K562 (cell line): ENCODE data around the gene KLK10.

Source experiments
- ADNP ChIP-seq: fragments of 200-800 bp; sonication (Bioruptor generic); IDR thresholded peaks from 2 replicates; pipeline ENCODE4 v1.6.1; 2016; ENCODE audit warnings: missing genetic modification characterization, missing compliant biosample characterization
- BRF1 ChIP-seq: IDR thresholded peaks from 3 replicates; pipeline ENCODE4 v1.6.1; 2011; ENCODE audit warnings: borderline replicate concordance, mild to moderate bottlenecking; ENCODE audit not compliant: insufficient read length; ENCODE audit errors: extremely low read depth
- EZH2 ChIP-seq: IDR thresholded peaks from 2 replicates; pipeline ENCODE4 v1.6.1; 2012; ENCODE audit warnings: low read depth, mild to moderate bottlenecking, inconsistent platforms, low read length, borderline replicate concordance
- FOXK2 ChIP-seq, 2 experiments: fragments of 450-650 bp; IDR thresholded peaks in 1 of 2; conservative IDR thresholded peaks in 1 of 2; 2 replicates each; pipeline ENCODE4 v1.6.1; 2016; ENCODE audit warnings: low read depth in 2 of 2, mild to moderate bottlenecking in 1 of 2
- HDGF ChIP-seq: fragments of 450-650 bp; IDR thresholded peaks from 2 replicates; pipeline ENCODE4 v1.6.1; 2016
- JUND ChIP-seq, 2 experiments: IDR thresholded peaks; 2 replicates in 1 of 2; 3 replicates in 1 of 2; pipeline ENCODE4 v1.6.1; 2011; ENCODE audit warnings: borderline replicate concordance in 2 of 2, low read depth in 2 of 2, low read length in 2 of 2, improper control_type of control experiment in 1 of 2, missing biosample characterization in 1 of 2, missing genetic modification characterization in 1 of 2, missing genetic modification reagents in 1 of 2
- MEF2D ChIP-seq: conservative IDR thresholded peaks from 2 replicates; pipeline ENCODE4 v1.6.1; 2016; ENCODE audit warnings: low read depth, missing genetic modification characterization, missing compliant biosample characterization
- MTA1 ChIP-seq: fragments of 450-650 bp; IDR thresholded peaks from 2 replicates; pipeline ENCODE4 v1.6.1; 2017; ENCODE audit warnings: borderline replicate concordance
- NR1H2 ChIP-seq: sonication (generic); formaldehyde crosslinking; IDR thresholded peaks from 2 replicates; pipeline ENCODE4 v1.4.0; 2020; ENCODE audit warnings: mild to moderate bottlenecking, missing genetic modification reagents
- RCOR1 ChIP-seq, 2 experiments: IDR thresholded peaks; 2 replicates each; pipeline ENCODE4 v1.6.1; 2012; ENCODE audit warnings: low read depth in 2 of 2, low read length in 2 of 2, borderline replicate concordance in 1 of 2, improper control_type of control experiment in 1 of 2
- SAFB2 ChIP-seq: fragments of 200-400 bp; formaldehyde crosslinking; IDR thresholded peaks from 2 replicates; pipeline ENCODE4 v1.6.1; 2018; ENCODE audit warnings: borderline replicate concordance, low read length, low read depth, moderate library complexity; ENCODE audit not compliant: severe bottlenecking
- SIN3A ChIP-seq, 2 experiments: fragments of 150-350 bp in 1 of 2; IDR thresholded peaks; 2 replicates each; pipeline ENCODE4 v1.6.1; 2011 to 2016; ENCODE audit warnings: borderline replicate concordance in 2 of 2, low read depth in 2 of 2, low read length in 2 of 2, mild to moderate bottlenecking in 2 of 2, moderate library complexity in 2 of 2; ENCODE audit not compliant: control insufficient read depth in 1 of 2
- TF ChIP-seq, protein P1 (sequence below): fragments of 450-650 bp; IDR thresholded peaks from 2 replicates; pipeline ENCODE4 v1.6.1; 2018; ENCODE audit not compliant: partially characterized antibody
- TF ChIP-seq, protein P2 (sequence below): sonication (generic); formaldehyde crosslinking; IDR thresholded peaks from 2 replicates; pipeline ENCODE4 v1.8.1; 2023; ENCODE audit warnings: mild to moderate bottlenecking, missing genetic modification reagents

DNA sequence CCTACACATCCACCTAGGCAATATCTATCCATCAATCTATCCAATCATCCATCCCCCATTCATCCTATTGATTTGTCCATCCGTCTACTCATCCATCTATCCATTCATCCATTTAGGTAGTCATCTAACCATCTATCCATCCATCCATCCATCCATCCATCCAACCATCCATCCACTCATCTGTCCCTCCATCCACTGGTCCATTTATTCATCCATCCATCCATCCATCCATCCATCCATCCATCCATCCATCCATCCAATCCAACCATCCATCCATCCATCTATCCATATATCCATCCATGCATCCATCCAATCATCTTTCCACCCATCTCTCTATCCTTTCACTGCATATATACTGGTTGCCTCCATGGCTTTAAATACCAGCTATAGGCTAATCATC lies 41.5 kb upstream of the KLK10 start:
- TF ChIP-seq RCOR1 (IDR thresholded peaks at IDR 0.05; ENCODE audit: borderline replicate concordance in 1 of 2, low read depth in 2 of 2, low read length in 2 of 2) = no peak
- no peak for TF ChIP-seq HDGF
- no peak for TF ChIP-seq BRF1
- TF ChIP-seq MEF2D (tag) = no peak
- TF ChIP-seq, protein P1, sequence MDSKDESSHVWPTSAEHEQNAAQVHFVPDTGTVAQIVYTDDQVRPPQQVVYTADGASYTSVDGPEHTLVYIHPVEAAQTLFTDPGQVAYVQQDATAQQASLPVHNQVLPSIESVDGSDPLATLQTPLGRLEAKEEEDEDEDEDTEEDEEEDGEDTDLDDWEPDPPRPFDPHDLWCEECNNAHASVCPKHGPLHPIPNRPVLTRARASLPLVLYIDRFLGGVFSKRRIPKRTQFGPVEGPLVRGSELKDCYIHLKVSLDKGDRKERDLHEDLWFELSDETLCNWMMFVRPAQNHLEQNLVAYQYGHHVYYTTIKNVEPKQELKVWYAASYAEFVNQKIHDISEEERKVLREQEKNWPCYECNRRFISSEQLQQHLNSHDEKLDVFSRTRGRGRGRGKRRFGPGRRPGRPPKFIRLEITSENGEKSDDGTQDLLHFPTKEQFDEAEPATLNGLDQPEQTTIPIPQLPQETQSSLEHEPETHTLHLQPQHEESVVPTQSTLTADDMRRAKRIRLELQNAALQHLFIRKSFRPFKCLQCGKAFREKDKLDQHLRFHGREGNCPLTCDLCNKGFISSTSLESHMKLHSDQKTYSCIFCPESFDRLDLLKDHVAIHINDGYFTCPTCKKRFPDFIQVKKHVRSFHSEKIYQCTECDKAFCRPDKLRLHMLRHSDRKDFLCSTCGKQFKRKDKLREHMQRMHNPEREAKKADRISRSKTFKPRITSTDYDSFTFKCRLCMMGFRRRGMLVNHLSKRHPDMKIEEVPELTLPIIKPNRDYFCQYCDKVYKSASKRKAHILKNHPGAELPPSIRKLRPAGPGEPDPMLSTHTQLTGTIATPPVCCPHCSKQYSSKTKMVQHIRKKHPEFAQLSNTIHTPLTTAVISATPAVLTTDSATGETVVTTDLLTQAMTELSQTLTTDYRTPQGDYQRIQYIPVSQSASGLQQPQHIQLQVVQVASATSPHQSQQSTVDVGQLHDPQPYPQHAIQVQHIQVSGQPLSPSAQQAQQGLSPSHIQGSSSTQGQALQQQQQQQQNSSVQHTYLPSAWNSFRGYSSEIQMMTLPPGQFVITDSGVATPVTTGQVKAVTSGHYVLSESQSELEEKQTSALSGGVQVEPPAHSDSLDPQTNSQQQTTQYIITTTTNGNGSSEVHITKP = no peak
- TF ChIP-seq ADNP (tag) = no peak
- TF ChIP-seq SAFB2 = no peak
- no peak for TF ChIP-seq FOXK2 (conservative IDR thresholded peaks at IDR 0.05 in 1 of 2, IDR thresholded peaks at IDR 0.05 in 1 of 2; ENCODE audit: low read depth in 2 of 2)
- TF ChIP-seq MTA1 = no peak
- no peak for TF ChIP-seq JUND (IDR thresholded peaks at IDR 0.05; ENCODE audit: borderline replicate concordance, low read depth, low read length)
- no peak for TF ChIP-seq JUND (tag; IDR thresholded peaks at IDR 0.05; ENCODE audit: borderline replicate concordance, low read depth, low read length)
- TF ChIP-seq SIN3A (IDR thresholded peaks at IDR 0.05; ENCODE audit: borderline replicate concordance in 2 of 2, control insufficient read depth in 1 of 2, low read depth in 2 of 2, low read length in 2 of 2) = no peak
- no peak for TF ChIP-seq EZH2
- TF ChIP-seq, protein P2, sequence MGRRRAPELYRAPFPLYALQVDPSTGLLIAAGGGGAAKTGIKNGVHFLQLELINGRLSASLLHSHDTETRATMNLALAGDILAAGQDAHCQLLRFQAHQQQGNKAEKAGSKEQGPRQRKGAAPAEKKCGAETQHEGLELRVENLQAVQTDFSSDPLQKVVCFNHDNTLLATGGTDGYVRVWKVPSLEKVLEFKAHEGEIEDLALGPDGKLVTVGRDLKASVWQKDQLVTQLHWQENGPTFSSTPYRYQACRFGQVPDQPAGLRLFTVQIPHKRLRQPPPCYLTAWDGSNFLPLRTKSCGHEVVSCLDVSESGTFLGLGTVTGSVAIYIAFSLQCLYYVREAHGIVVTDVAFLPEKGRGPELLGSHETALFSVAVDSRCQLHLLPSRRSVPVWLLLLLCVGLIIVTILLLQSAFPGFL (CRISPR knock-in tag) = no peak
- no peak for TF ChIP-seq NR1H2
